GM12864 (cell line): Measurements from ENCODE around the gene TP53I11.

ENCODE experiments used
- DNase-seq: peaks from one replicate; pipeline ENCODE4 v3.0.0-alpha.2; 2011; ENCODE audit warnings: low read depth
- H3K4me3 ChIP-seq: 2 replicates; pipeline ENCODE4 v1.5.1; 2011; ENCODE audit warnings: mild to moderate bottlenecking, low read depth, low read length, control low read depth
- TF ChIP-seq, protein P1 (sequence below): IDR thresholded peaks from 2 replicates; pipeline ENCODE4 v1.5.1; 2011; ENCODE audit warnings: low read depth, mild to moderate bottlenecking, moderate library complexity, low read length, control low read depth, inconsistent platforms; ENCODE audit errors: missing control alignments

Gene TP53I11

DNA sequence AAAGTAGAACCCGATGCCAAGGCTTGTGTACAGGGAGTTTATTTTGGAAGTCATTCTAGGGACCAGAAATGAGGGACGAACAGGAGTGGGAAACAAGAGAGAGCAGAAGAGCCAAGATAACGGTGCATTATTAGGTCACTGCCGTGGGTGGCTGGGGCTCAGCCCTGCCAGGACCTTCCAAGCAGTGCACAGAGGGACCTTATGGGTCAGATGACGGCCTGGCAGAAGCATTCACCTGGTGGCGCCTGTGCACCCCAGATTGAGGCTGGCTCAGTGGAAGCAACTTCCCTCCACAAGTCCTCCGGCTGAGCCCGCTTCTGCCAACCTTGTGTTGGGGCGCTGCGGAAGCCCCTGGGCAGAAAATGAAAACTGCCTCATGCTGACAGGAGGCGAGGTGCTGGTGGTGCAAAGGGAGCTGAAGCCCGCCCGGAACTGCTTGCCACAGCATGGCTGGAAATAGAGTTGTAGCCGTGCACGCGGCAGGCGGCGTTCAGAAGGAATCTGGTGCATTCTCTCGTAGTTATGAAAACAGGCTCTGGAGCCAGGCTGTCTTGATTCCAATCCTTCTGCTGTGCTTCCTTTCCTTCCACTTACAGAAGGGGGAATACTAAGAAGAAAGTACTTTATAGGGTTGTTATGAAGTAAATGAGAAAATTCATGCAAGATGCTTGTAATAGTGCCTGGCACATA, 22.2 kb upstream of the TP53I11 start:
- no peak for DNase-seq
- H3K4me3 ChIP-seq, result no peak overlapping the region
- TF ChIP-seq, protein P1, sequence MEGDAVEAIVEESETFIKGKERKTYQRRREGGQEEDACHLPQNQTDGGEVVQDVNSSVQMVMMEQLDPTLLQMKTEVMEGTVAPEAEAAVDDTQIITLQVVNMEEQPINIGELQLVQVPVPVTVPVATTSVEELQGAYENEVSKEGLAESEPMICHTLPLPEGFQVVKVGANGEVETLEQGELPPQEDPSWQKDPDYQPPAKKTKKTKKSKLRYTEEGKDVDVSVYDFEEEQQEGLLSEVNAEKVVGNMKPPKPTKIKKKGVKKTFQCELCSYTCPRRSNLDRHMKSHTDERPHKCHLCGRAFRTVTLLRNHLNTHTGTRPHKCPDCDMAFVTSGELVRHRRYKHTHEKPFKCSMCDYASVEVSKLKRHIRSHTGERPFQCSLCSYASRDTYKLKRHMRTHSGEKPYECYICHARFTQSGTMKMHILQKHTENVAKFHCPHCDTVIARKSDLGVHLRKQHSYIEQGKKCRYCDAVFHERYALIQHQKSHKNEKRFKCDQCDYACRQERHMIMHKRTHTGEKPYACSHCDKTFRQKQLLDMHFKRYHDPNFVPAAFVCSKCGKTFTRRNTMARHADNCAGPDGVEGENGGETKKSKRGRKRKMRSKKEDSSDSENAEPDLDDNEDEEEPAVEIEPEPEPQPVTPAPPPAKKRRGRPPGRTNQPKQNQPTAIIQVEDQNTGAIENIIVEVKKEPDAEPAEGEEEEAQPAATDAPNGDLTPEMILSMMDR, result no peak

DNA sequence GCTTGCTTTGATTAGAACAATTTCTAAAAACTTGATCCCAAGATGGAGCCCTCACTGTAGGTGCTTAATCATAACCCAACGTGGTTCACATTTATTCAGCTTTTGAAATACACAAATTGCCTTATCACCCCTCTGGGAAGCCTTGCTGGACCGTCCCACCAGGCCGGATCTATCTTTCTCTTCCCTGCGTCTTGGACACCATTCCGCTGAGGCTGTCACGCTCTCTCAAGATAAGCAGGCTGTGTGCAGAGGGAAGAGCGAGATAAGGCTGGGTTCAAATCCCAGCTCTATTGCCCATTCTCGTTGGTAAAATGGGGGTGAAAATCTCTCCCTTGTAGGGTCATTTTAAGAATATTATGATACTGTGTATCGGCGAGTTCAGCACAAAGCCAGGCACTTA, 20.5 kb upstream of the TP53I11 start:
- TF ChIP-seq, protein P1, result no peak
- H3K4me3 ChIP-seq, result no peak overlapping the region
- DNase-seq, result no peak

DNA sequence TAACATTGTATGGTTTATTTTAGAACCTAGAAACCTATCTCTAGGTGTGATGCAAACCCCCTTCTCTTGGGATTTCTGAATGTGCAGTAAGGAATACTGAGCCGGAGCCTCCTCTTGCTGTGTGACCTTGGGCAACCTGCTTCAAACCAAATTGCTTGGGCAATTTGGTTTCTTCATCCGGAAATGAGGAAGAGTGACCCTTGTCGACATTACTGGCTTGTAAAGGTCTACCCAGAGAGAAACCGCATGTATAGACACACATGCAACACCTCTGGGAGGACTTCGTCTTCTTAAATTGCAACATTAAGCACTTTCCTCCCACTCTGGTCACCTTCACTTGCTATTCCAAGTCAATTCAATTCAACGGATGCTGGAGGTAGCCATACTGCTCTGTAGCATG, 19.6 kb upstream of the TP53I11 start:
- no peak overlapping the region for H3K4me3 ChIP-seq
- no peak for DNase-seq
- TF ChIP-seq, protein P1, result no peak

DNA sequence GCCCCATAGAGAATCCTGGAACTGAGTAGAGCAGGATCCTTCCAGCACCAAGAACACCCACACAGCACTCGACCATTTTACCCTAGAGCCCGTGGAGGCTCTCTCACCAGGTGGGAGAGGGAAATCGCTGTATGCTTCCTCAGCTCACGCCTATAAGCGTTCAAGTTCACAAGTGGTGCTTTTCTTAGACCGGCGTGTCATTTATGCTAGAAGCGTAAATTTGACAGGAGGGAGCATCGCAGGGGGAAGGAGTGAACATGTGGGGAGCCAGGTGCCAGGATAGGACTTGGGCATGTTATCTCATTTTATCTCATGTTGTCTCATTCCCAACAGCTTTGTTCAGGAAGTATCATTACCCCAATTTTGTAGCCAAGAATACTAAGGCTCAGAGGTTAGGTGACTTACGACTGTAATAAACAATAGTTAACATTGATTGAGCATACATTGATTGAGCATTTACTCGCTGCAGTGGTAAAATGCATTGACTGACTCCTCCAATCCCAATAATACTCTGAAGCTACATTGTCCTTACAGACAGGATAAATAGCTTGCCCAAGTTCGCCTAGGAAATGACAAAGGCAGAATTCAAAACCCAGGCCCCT, 19.1 kb upstream of the TP53I11 start:
- TF ChIP-seq, protein P1, result no peak
- no peak for DNase-seq
- no peak overlapping the region for H3K4me3 ChIP-seq

DNA sequence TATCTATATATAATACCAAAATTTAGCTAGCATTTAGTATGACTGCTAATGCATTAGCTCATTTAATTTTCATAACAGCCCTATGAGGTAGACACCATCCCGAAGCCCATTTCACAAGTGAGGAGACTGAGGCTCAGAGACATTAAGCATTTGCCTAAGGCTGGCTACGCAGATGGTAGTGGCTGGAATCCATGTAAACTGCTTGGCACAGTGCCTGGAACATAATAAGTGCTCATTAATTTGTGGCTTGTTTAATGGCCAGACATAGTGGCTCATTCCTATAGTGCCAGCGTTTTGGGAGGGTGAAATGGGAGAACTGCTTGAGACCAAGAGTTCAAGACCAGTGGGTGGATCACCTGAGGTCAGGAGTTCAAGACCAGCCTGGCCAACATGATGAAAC, 17.8 kb upstream of the TP53I11 start:
- no peak for DNase-seq
- TF ChIP-seq, protein P1, result no peak
- no peak overlapping the region for H3K4me3 ChIP-seq

DNA sequence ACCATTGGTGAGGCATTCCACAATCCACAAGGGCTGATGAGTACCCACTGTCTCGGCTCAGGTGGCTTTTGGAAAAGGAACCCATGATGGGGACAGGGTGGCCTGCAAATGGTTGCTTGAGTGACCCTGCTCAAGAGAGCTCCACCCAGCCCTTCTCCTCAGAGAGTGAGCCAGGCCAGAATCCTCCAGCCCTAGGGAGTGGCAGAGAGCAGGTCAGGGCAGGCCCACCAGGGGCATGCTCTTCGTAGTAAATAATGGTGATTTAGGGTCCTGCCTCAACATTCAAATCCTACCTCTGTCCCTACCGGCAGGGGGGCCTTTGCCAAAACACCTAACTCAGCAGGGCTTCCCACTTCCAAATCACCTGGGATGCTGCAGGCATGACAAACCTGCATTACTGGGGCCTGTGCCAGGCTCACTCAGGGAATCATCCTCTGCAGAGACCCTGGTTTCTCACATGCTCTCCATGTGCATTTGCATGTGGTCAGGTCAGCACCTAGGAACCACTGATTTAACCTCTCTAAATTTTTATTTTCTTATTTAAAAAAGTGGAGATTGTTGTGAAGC, 17.3 kb upstream of the TP53I11 start:
- no peak for DNase-seq

More for the DNA sequence above, 17.3 kb upstream of the TP53I11 start:
- H3K4me3 ChIP-seq, result no peak overlapping the region
- TF ChIP-seq, protein P1, result no peak
